HEK293 (cell line): ENCODE measurements around the gene LEP.

Experiments used
- CTCF ChIA-PET: fragments of 350-600 bp; formaldehyde crosslinking; extraction: SDS; loops from one replicate; lab custom pipeline; 2021; ENCODE audit warnings: antibody characterized with exemption; lab: Yijun Ruan, JAX
- POLR2A ChIA-PET: fragments of 300-600 bp; formaldehyde crosslinking; extraction: SDS; loops from one replicate; lab custom pipeline; 2020; ENCODE audit warnings: antibody characterized with exemption, inconsistent platforms; lab: Yijun Ruan, JAX
- H3K27ac ChIP-seq: fragments of 200-500 bp; sonication (Bioruptor generic); 2 replicates; pipeline ENCODE4 v1.5.1; 2014; ENCODE audit warnings: low read depth, low read length, control low read depth, inconsistent platforms; ENCODE audit errors: extremely low read depth
- H3K36me3 ChIP-seq, 2 experiments: fragments of 200-500 bp in 1 of 2; sonication (Bioruptor generic) in 1 of 2; 1 replicate in 1 of 2; 2 replicates in 1 of 2; pipeline ENCODE4 v1.5.1; 2014 to 2017; ENCODE audit warnings: inconsistent platforms in 2 of 2, low read length in 2 of 2; ENCODE audit not compliant: control insufficient read depth in 2 of 2, insufficient read depth in 1 of 2
- H3K4me1 ChIP-seq: fragments of 200-500 bp; sonication (Bioruptor generic); 2 replicates; pipeline ENCODE4 v1.5.1; 2014; ENCODE audit warnings: mild to moderate bottlenecking, low read length, inconsistent platforms; ENCODE audit not compliant: control insufficient read depth, insufficient read depth
- H3K4me3 ChIP-seq: 2 replicates; pipeline ENCODE4 v1.5.1; 2011; ENCODE audit warnings: low read depth, mild to moderate bottlenecking, control low read depth, low read length, moderate library complexity
- H3K9me3 ChIP-seq: fragments of 200-500 bp; sonication (Bioruptor generic); 2 replicates; pipeline ENCODE4 v1.5.1; 2014; ENCODE audit warnings: low read depth, low read length, inconsistent platforms; ENCODE audit not compliant: control insufficient read depth, insufficient read depth
- ATF2 ChIP-seq: fragments of 450-650 bp; formaldehyde crosslinking; IDR thresholded peaks from 2 replicates; pipeline ENCODE4 v1.5.1; 2016; ENCODE audit warnings: missing biosample characterization, missing genetic modification characterization, low read depth
- GFI1B ChIP-seq: fragments of 450-650 bp; formaldehyde crosslinking; IDR thresholded peaks from 2 replicates; pipeline ENCODE4 v1.5.1; 2016; ENCODE audit warnings: missing biosample characterization, missing genetic modification characterization
- KLF9 ChIP-seq: fragments of 450-650 bp; formaldehyde crosslinking; IDR thresholded peaks from 2 replicates; pipeline ENCODE4 v1.5.1; 2016; ENCODE audit warnings: missing biosample characterization, missing genetic modification characterization, low read depth
- SCRT2 ChIP-seq: fragments of 450-650 bp; formaldehyde crosslinking; IDR thresholded peaks from 2 replicates; pipeline ENCODE4 v1.5.1; 2016; ENCODE audit warnings: missing biosample characterization, missing genetic modification characterization
- TCF7L2 ChIP-seq: IDR thresholded peaks from 2 replicates; pipeline ENCODE4 v1.6.1; 2011; ENCODE audit warnings: low read depth, mild to moderate bottlenecking, inconsistent platforms, low read length, moderate library complexity, borderline replicate concordance
- ZBTB49 ChIP-seq: fragments of 450-650 bp; formaldehyde crosslinking; IDR thresholded peaks from 2 replicates; pipeline ENCODE4 v1.5.1; 2016; ENCODE audit warnings: missing biosample characterization, missing genetic modification characterization, low read depth
- ZIC2 ChIP-seq: fragments of 450-650 bp; formaldehyde crosslinking; IDR thresholded peaks from 2 replicates; pipeline ENCODE4 v1.5.1; 2016; ENCODE audit warnings: missing biosample characterization, missing genetic modification characterization
- ZNF133 ChIP-seq: fragments of 450-650 bp; formaldehyde crosslinking; IDR thresholded peaks from 2 replicates; pipeline ENCODE4 v1.5.1; 2016; ENCODE audit warnings: missing biosample characterization, missing genetic modification characterization
- ZNF140 ChIP-seq: fragments of 450-650 bp; formaldehyde crosslinking; IDR thresholded peaks from 2 replicates; pipeline ENCODE4 v1.5.1; 2016; ENCODE audit warnings: missing biosample characterization, missing genetic modification characterization
- ZNF202 ChIP-seq: fragments of 450-650 bp; formaldehyde crosslinking; IDR thresholded peaks from 2 replicates; pipeline ENCODE4 v1.5.1; 2016; ENCODE audit warnings: missing biosample characterization, missing genetic modification characterization, borderline replicate concordance
- ZNF214 ChIP-seq: fragments of 450-650 bp; formaldehyde crosslinking; IDR thresholded peaks from 2 replicates; pipeline ENCODE4 v1.5.1; 2017; ENCODE audit warnings: missing biosample characterization, mild to moderate bottlenecking, missing genetic modification characterization, borderline replicate concordance
- ZNF266 ChIP-seq: fragments of 450-650 bp; formaldehyde crosslinking; IDR thresholded peaks from 2 replicates; pipeline ENCODE4 v1.5.1; 2016; ENCODE audit warnings: missing biosample characterization, missing genetic modification characterization, low read depth
- ZNF324 ChIP-seq: fragments of 450-650 bp; formaldehyde crosslinking; IDR thresholded peaks from 2 replicates; pipeline ENCODE4 v1.5.1; 2016; ENCODE audit warnings: missing biosample characterization, missing genetic modification characterization
- ZNF426 ChIP-seq: fragments of 450-650 bp; formaldehyde crosslinking; IDR thresholded peaks from 2 replicates; pipeline ENCODE4 v1.5.1; 2017; ENCODE audit warnings: missing biosample characterization, missing genetic modification characterization, mild to moderate bottlenecking, inconsistent platforms, moderate library complexity
- ZNF560 ChIP-seq: fragments of 450-650 bp; formaldehyde crosslinking; IDR thresholded peaks from 2 replicates; pipeline ENCODE4 v1.5.1; 2017; ENCODE audit warnings: missing biosample characterization, missing genetic modification characterization, borderline replicate concordance
- ZNF664 ChIP-seq: fragments of 450-650 bp; formaldehyde crosslinking; IDR thresholded peaks from 2 replicates; pipeline ENCODE4 v1.5.1; 2016; ENCODE audit warnings: missing biosample characterization, missing genetic modification characterization
- TF ChIP-seq, protein P1 (sequence below): fragments of 450-650 bp; formaldehyde crosslinking; IDR thresholded peaks from 2 replicates; pipeline ENCODE4 v1.5.1; 2016; ENCODE audit warnings: missing biosample characterization, missing genetic modification characterization, borderline replicate concordance
- TF ChIP-seq, protein P2 (sequence below): fragments of 450-650 bp; formaldehyde crosslinking; IDR thresholded peaks from 2 replicates; pipeline ENCODE4 v1.5.1; 2017; ENCODE audit warnings: missing biosample characterization, missing genetic modification characterization
- TF ChIP-seq, protein P3 (sequence below): fragments of 450-650 bp; formaldehyde crosslinking; conservative IDR thresholded peaks from 2 replicates; pipeline ENCODE4 v1.5.1; 2016; ENCODE audit warnings: low read depth, missing biosample characterization, missing genetic modification characterization
- TF ChIP-seq, protein P4 (sequence below): fragments of 450-650 bp; formaldehyde crosslinking; conservative IDR thresholded peaks from 2 replicates; pipeline ENCODE4 v1.5.1; 2016; ENCODE audit warnings: low read depth, missing biosample characterization, missing genetic modification characterization

The LEP gene

GRCh38 chr7:128231677-128232076 is 9.4 kb upstream of the LEP start:
- no peak overlapping the region for H3K4me3 ChIP-seq
- ChIA-PET POLR2A (interaction anchor here (0.7 kb wide), 1 partner anchor 605 kb away, joined by 7 read pairs; no protein-coding TSS in a partner anchor), CTCF (interaction anchor here (1.1 to 1.3 kb wide), 2 partner anchors 90 to 96 kb away, joined by 4 to 5 read pairs; no protein-coding TSS in a partner anchor)
- TF ChIP-seq ZNF266 (tag by site-specific recombination), result 0 out of 2 replicates have a peak, but pooled peaks have one; percentile 59
- no peak for TF ChIP-seq ZNF214
- no peak for TF ChIP-seq ZNF560 (tag by site-specific recombination)
- TF ChIP-seq, protein P1, sequence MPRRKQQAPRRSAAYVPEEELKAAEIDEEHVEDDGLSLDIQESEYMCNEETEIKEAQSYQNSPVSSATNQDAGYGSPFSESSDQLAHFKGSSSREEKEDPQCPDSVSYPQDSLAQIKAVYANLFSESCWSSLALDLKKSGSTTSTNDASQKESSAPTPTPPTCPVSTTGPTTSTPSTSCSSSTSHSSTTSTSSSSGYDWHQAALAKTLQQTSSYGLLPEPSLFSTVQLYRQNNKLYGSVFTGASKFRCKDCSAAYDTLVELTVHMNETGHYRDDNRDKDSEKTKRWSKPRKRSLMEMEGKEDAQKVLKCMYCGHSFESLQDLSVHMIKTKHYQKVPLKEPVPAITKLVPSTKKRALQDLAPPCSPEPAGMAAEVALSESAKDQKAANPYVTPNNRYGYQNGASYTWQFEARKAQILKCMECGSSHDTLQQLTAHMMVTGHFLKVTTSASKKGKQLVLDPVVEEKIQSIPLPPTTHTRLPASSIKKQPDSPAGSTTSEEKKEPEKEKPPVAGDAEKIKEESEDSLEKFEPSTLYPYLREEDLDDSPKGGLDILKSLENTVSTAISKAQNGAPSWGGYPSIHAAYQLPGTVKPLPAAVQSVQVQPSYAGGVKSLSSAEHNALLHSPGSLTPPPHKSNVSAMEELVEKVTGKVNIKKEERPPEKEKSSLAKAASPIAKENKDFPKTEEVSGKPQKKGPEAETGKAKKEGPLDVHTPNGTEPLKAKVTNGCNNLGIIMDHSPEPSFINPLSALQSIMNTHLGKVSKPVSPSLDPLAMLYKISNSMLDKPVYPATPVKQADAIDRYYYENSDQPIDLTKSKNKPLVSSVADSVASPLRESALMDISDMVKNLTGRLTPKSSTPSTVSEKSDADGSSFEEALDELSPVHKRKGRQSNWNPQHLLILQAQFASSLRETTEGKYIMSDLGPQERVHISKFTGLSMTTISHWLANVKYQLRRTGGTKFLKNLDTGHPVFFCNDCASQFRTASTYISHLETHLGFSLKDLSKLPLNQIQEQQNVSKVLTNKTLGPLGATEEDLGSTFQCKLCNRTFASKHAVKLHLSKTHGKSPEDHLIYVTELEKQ (tag by site-specific recombination), result no peak
- TF ChIP-seq, protein P2, sequence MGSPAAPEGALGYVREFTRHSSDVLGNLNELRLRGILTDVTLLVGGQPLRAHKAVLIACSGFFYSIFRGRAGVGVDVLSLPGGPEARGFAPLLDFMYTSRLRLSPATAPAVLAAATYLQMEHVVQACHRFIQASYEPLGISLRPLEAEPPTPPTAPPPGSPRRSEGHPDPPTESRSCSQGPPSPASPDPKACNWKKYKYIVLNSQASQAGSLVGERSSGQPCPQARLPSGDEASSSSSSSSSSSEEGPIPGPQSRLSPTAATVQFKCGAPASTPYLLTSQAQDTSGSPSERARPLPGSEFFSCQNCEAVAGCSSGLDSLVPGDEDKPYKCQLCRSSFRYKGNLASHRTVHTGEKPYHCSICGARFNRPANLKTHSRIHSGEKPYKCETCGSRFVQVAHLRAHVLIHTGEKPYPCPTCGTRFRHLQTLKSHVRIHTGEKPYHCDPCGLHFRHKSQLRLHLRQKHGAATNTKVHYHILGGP (tag by site-specific recombination), result no peak
- no peak for TF ChIP-seq GFI1B
- TF ChIP-seq ZBTB49 (tag by site-specific recombination), result no peak
- TF ChIP-seq ZNF426 (tag by site-specific recombination), result peak; percentile 53
- TF ChIP-seq ZIC2 (tag by site-specific recombination), result no peak
- no peak for TF ChIP-seq ATF2
- TF ChIP-seq, protein P3, sequence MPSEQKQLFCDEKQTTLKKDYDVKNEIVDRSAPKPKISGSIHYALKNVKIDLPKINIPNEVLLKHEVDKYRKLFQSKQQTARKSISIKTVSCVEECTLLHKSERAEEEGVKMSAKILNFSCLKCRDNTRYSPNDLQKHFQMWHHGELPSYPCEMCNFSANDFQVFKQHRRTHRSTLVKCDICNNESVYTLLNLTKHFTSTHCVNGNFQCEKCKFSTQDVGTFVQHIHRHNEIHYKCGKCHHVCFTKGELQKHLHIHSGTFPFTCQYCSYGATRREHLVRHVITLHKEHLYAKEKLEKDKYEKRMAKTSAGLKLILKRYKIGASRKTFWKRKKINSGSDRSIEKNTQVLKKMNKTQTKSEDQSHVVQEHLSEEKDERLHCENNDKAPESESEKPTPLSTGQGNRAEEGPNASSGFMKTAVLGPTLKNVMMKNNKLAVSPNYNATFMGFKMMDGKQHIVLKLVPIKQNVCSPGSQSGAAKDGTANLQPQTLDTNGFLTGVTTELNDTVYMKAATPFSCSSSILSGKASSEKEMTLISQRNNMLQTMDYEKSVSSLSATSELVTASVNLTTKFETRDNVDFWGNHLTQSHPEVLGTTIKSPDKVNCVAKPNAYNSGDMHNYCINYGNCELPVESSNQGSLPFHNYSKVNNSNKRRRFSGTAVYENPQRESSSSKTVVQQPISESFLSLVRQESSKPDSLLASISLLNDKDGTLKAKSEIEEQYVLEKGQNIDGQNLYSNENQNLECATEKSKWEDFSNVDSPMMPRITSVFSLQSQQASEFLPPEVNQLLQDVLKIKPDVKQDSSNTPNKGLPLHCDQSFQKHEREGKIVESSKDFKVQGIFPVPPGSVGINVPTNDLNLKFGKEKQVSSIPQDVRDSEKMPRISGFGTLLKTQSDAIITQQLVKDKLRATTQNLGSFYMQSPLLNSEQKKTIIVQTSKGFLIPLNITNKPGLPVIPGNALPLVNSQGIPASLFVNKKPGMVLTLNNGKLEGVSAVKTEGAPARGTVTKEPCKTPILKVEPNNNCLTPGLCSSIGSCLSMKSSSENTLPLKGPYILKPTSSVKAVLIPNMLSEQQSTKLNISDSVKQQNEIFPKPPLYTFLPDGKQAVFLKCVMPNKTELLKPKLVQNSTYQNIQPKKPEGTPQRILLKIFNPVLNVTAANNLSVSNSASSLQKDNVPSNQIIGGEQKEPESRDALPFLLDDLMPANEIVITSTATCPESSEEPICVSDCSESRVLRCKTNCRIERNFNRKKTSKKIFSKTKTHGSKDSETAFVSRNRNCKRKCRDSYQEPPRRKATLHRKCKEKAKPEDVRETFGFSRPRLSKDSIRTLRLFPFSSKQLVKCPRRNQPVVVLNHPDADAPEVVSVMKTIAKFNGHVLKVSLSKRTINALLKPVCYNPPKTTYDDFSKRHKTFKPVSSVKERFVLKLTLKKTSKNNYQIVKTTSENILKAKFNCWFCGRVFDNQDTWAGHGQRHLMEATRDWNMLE (tag by site-specific recombination), result peak; percentile 69; the same call in 1 of the 2 replicates
- TF ChIP-seq ZNF324 (tag by site-specific recombination), result no peak
- TF ChIP-seq ZNF140 (tag by site-specific recombination), result peak; percentile 59
- TF ChIP-seq, protein P4, sequence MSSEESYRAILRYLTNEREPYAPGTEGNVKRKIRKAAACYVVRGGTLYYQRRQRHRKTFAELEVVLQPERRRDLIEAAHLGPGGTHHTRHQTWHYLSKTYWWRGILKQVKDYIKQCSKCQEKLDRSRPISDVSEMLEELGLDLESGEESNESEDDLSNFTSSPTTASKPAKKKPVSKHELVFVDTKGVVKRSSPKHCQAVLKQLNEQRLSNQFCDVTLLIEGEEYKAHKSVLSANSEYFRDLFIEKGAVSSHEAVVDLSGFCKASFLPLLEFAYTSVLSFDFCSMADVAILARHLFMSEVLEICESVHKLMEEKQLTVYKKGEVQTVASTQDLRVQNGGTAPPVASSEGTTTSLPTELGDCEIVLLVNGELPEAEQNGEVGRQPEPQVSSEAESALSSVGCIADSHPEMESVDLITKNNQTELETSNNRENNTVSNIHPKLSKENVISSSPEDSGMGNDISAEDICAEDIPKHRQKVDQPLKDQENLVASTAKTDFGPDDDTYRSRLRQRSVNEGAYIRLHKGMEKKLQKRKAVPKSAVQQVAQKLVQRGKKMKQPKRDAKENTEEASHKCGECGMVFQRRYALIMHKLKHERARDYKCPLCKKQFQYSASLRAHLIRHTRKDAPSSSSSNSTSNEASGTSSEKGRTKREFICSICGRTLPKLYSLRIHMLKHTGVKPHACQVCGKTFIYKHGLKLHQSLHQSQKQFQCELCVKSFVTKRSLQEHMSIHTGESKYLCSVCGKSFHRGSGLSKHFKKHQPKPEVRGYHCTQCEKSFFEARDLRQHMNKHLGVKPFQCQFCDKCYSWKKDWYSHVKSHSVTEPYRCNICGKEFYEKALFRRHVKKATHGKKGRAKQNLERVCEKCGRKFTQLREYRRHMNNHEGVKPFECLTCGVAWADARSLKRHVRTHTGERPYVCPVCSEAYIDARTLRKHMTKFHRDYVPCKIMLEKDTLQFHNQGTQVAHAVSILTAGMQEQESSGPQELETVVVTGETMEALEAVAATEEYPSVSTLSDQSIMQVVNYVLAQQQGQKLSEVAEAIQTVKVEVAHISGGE, result peak; percentile 45
- TF ChIP-seq ZNF664 (tag by site-specific recombination), result no peak
- peak; percentile 45; the same call in 1 of the 2 replicates for TF ChIP-seq ZNF202
- no peak for TF ChIP-seq ZNF133 (tag by site-specific recombination)
- TF ChIP-seq KLF9 (tag by site-specific recombination), result no peak
- no peak for TF ChIP-seq TCF7L2
- TF ChIP-seq SCRT2 (tag by site-specific recombination), result no peak

More at GRCh38 chr7:128231677-128232076, 9.4 kb upstream of the LEP start:
- Histone ChIP-seq H3K27ac (no peak overlapping the region), H3K4me1 (no peaks in the 10 kb centered on the region), H3K9me3 (no peaks in the 10 kb centered on the region), H3K36me3 (no peaks in the 10 kb centered on the region)
